GM18526 (cell line): Measurements from ENCODE around the gene ALPK1.

Experiments used
- POLR2A ChIP-seq: IDR thresholded peaks from 3 replicates; pipeline ENCODE4 v1.6.1; 2011; ENCODE audit not compliant: insufficient read length; ENCODE audit errors: extremely low read depth

The ALPK1 gene

GRCh38 chr4:112448306-112449132 is 151.3 kb downstream of the ALPK1 start:
- TF ChIP-seq POLR2A: no peak

DNA sequence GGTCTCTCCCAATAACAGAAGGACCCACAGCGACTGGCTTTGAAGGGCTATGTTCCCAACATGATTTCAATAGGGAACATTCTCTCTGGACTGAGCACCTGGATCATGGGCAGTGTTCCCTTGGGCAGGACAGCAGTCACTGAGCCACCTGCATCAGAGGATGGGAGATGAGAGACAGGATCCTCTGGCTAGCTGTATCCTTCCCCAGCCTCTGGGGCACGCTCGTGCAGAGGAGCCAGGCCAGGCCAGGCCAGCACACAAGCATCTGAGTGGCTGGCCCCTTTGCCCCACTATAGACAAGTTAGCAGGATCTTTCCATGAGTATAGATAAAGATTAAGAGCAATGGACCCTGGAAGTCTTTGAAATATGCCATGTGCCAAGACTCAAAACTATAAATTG is 152.5 kb downstream of the ALPK1 start:
- no peak for TF ChIP-seq POLR2A

DNA sequence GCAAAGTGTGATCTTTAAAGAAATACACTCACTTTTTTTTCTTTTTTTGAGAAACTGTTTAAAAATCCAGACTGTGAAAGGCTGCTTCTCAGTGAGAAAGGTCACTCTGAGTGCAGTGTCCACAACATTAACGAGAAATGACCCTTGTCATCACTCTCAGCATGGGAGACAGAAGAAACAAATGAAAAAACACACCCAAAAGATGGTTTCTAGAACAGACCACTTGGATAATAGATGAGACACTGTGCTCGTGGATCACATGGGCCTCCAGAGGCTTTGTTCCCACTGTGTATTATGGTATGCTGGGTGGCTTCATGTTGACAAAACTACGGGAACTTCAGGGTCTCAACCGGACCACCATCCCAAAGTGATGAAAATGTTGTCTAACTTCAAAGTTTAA is 153.9 kb downstream of the ALPK1 start:
- no peak for TF ChIP-seq POLR2A

- TF ChIP-seq POLR2A: no peak
These were observed 154.7 kb downstream of the ALPK1 start for GRCh38 chr4:112451831-112452230.

GRCh38 chr4:112453321-112453720 is 156.2 kb downstream of the ALPK1 start:
- no peak for TF ChIP-seq POLR2A

- no peak for TF ChIP-seq POLR2A
These were observed 175.1 kb downstream of the ALPK1 start for GRCh38 chr4:112472318-112472717.

DNA sequence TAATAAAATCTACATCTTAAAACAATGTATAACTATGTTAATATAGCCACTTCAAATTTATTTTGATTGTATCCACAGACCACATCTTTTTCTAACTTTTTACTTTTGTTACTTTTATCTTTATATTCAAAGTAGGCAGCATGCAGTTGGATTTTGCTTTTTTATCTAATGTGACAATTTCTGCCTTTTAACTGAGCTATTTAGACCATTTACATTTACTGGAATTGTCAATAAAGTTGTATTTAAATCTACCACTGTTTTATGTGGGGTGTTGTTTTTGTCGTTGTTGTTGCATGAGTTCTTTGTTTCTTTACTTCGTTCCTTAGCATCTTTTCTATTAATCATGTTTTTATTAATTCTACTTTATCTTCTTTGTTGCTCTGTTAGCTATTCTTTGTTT is 176.8 kb downstream of the ALPK1 start:
- no peak for TF ChIP-seq POLR2A

DNA sequence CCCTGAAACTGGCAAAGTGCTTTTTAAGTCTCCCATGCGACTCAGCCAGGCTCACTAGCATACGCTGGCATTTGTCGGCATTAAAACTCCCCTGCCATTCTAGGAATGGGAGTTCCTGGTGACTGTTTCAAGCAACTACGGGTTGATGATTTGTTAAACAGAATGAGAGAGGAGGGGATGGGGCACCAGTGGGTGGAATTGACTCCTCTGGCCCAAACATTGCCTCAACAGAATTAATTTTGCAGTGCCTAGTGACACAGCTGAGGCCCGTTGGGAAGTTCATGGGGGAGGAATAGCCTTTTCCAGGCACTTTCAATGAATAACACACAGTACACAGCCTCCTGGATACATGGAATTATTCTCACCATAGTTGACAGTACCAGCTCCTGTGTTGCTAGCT is 188.8 kb downstream of the ALPK1 start:
- no peak for TF ChIP-seq POLR2A
